CD4-positive, alpha-beta T cell (primary cell): ENCODE data around the gene SFR1. TPM values are rescaled to one million over a fixed set of nuclear protein-coding genes. Genes with fewer than 3 reads are reported as not detected.

Experiments used
- ATAC-seq: fragments of 200-7000 bp; cut with Tn5 transposase; one replicate; pipeline ENCODE4 v1.10.0; 2022; ENCODE audit warnings: mild to moderate bottlenecking; ENCODE audit not compliant: poor library complexity
- CTCF ChIA-PET: fragments of 350-600 bp; sonication (Branson Sonifier 250); formaldehyde crosslinking; loops from one replicate; lab custom pipeline; 2021; ENCODE audit warnings: antibody characterized with exemption, inconsistent platforms; lab: Charles Lee
- POLR2A ChIA-PET: fragments of 350-600 bp; sonication (Branson Sonifier 250); formaldehyde crosslinking; loops from one replicate; lab custom pipeline; 2021; ENCODE audit warnings: antibody characterized with exemption, inconsistent platforms; lab: Charles Lee
- DNase-seq, 14 experiments: peaks; one replicate each; pipeline ENCODE4 v3.0.0-alpha.2; 2013 to 2020; ENCODE audit warnings: mixed read lengths in 2 of 14
- H3K27ac ChIP-seq, 2 donors: one replicate each; pipeline versions ENCODE4 v1.5.1 to v1.7.0; 2013; ENCODE audit warnings: low read length in 2 of 2, low read depth in 1 of 2, mild to moderate bottlenecking in 1 of 2
- H3K27me3 ChIP-seq, 2 experiments: 1 replicate in 1 of 2; 2 replicates in 1 of 2; pipeline versions ENCODE4 v1.6.1 to v1.7.0; 2013; ENCODE audit warnings: low read length in 2 of 2, control low read depth in 1 of 2, mild to moderate bottlenecking in 1 of 2, moderate library complexity in 1 of 2; ENCODE audit not compliant: insufficient read depth in 2 of 2, control insufficient read depth in 1 of 2
- H3K36me3 ChIP-seq: one replicate; pipeline ENCODE4 v1.6.1; 2013; ENCODE audit warnings: low read length, control low read depth; ENCODE audit not compliant: insufficient read depth
- H3K4me1 ChIP-seq: one replicate; pipeline ENCODE4 v1.6.1; 2013; ENCODE audit warnings: low read length, control low read depth; ENCODE audit not compliant: insufficient read depth
- H3K4me3 ChIP-seq: one replicate; pipeline ENCODE4 v1.5.1; 2013; ENCODE audit warnings: mild to moderate bottlenecking, low read length, moderate library complexity
- H3K9me3 ChIP-seq, 2 experiments: 1 replicate in 1 of 2; 2 replicates in 1 of 2; pipeline versions ENCODE4 v1.6.1 to v1.7.0; 2013; ENCODE audit warnings: low read length in 2 of 2, mild to moderate bottlenecking in 2 of 2, control low read depth in 1 of 2, moderate library complexity in 1 of 2; ENCODE audit not compliant: control insufficient read depth in 1 of 2, insufficient read depth in 1 of 2
- H3K27ac Mint-ChIP-seq: one replicate; pipeline ENCODE4 v1.8.0; 2020; ENCODE audit warnings: mixed read lengths
- H3K27me3 Mint-ChIP-seq: one replicate; pipeline ENCODE4 v1.8.0; 2021; ENCODE audit warnings: mixed read lengths
- H3K36me3 Mint-ChIP-seq: one replicate; pipeline ENCODE4 v1.8.0; 2021; ENCODE audit warnings: low read depth, mixed read lengths
- H3K4me1 Mint-ChIP-seq: one replicate; pipeline ENCODE4 v1.8.0; 2021; ENCODE audit warnings: low read depth, mixed read lengths
- H3K4me3 Mint-ChIP-seq: one replicate; pipeline ENCODE4 v1.8.0; 2020; ENCODE audit warnings: mild to moderate bottlenecking, mixed read lengths
- H3K9me3 Mint-ChIP-seq: one replicate; pipeline ENCODE4 v1.8.0; 2020; ENCODE audit warnings: mixed read lengths
- intact Hi-C, 2 experiments: fragments of 100-400 bp; cut with DNase I in 1 of 2; cut with micrococcal nuclease in 1 of 2; formaldehyde crosslinking; loops; one replicate each; pipeline versions ENCODE4 v1.15.1 to v1.9.0; 2023 to 2025; cut with DNase I, micrococcal nuclease
- total RNA-seq, 174 experiments: library from RNA in 2 of 174; stranded (reverse) in 2 of 174; gene quantifications; one replicate each; pipeline ENCODE4 v1.2.3 and lab custom pipeline; 2021 to 2026
- TF ChIP-seq, protein P1 (sequence below): fragments of 200-600 bp; IDR thresholded peaks from one replicate; pipeline ENCODE4 v1.8.0; 2022; ENCODE audit warnings: antibody characterized with exemption, mild to moderate bottlenecking

Gene SFR1
- total RNA-seq, 2 experiments from 2014 or later, result 7.2 to 7.7 TPM

DNA sequence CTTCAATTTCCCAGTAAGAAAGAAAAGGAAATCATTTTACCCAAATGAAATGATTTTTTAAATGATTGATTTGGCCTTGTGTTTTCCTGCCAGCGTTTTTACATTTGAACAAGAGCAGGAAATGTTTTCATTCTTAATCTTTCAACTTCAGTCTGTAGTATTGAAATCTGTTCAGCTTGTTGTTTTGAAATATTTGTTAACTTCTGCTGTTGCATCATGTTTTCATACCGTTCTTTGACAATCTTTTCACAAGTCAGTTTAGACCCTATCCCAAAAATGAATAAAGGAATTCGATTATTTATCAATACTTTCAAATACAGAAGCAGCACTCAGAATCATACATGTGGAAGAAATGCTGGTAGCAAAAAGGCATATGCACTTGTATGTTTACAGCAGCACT lies 8.1 kb downstream of the SFR1 start:
- ATAC-seq (no peak), DNase-seq (no peak)
- ChIA-PET POLR2A (interaction anchor here (1.9 kb wide), 1 partner anchor 8 kb away, joined by 15 read pairs; the partner anchor contains the start of gene SFR1), CTCF (no interaction called here)
- H3K4me1 Mint-ChIP-seq, result no peaks in the 10 kb centered on the region
- H3K27ac Mint-ChIP-seq, result no peak overlapping the region
- H3K9me3 Mint-ChIP-seq, result no peaks in the 10 kb centered on the region
- Histone ChIP-seq H3K4me3 (no peak overlapping the region), H3K4me1 (no peaks in the 10 kb centered on the region), H3K9me3 (no peaks in the 10 kb centered on the region), H3K36me3 (peaks cover 8% of the 10 kb centered on the region), H3K27me3 (peaks cover 0 to 4% of the 10 kb centered on the region in 2 experiments), H3K27ac (no peak overlapping the region)
- intact Hi-C loops, result no loop called here
- TF ChIP-seq, protein P1, sequence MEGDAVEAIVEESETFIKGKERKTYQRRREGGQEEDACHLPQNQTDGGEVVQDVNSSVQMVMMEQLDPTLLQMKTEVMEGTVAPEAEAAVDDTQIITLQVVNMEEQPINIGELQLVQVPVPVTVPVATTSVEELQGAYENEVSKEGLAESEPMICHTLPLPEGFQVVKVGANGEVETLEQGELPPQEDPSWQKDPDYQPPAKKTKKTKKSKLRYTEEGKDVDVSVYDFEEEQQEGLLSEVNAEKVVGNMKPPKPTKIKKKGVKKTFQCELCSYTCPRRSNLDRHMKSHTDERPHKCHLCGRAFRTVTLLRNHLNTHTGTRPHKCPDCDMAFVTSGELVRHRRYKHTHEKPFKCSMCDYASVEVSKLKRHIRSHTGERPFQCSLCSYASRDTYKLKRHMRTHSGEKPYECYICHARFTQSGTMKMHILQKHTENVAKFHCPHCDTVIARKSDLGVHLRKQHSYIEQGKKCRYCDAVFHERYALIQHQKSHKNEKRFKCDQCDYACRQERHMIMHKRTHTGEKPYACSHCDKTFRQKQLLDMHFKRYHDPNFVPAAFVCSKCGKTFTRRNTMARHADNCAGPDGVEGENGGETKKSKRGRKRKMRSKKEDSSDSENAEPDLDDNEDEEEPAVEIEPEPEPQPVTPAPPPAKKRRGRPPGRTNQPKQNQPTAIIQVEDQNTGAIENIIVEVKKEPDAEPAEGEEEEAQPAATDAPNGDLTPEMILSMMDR, result no peak
- no peak overlapping the region for H3K4me3 Mint-ChIP-seq
- peaks cover 11% of the 10 kb centered on the region for H3K36me3 Mint-ChIP-seq
- peaks cover 22% of the 10 kb centered on the region for H3K27me3 Mint-ChIP-seq

DNA sequence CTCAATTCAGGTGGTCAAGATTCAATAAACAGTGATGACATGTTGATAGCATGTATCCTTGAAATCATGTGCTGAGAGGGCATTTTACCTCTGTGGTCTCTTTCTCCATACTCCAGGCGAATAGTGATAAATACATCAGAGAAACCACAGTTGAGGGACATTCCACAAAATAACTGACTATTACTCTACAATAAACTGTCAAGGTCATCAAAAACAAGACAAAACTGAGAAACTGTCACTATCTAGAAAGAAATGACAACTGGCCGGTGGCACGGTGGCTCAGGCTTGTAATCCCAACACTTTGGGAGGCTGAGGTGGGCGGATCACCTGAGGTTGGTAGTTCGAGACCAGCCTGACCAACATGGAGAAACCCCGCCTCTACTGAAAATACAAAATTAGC lies 16.2 kb downstream of the SFR1 start:
- intact Hi-C loops, result no loop called here
- TF ChIP-seq, protein P1, result no peak

DNA sequence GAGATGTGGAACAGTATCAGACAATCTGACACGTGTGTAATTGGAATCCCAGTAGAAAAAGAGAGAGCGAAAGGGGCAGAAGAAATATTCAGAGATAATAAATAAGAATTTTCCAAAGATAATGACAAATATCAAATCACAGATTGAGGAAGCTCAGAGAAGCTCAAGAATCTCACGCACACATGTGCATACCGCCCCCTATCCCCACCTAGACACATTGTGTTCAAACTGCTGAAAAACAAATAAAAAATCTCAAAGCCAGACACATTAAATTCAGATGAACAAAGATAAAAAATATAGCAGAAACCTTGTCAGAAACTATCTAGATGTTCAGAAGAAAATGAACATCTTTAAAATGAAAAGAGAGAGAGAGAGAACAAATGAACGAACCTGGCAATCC lies 17.2 kb downstream of the SFR1 start:
- Mint-ChIP-seq H3K9me3 (no peaks in the 10 kb centered on the region), H3K27ac (no peak overlapping the region), H3K4me1 (no peaks in the 10 kb centered on the region), H3K27me3 (peaks cover 20% of the 10 kb centered on the region), H3K36me3 (no peaks in the 10 kb centered on the region), H3K4me3 (no peak overlapping the region)
- no peak for ATAC-seq
- peak in 4 of 14 experiments; percentile 11 to 49 (median 36) for DNase-seq
- H3K4me1 ChIP-seq, result no peaks in the 10 kb centered on the region
- H3K27me3 ChIP-seq, result peaks cover 0 to under 1% of the 10 kb centered on the region in 2 experiments
- ChIA-PET POLR2A (interaction anchor here (1.8 kb wide), 1 partner anchor 17 kb away, joined by 7 read pairs; the partner anchor contains the start of gene SFR1), CTCF (interaction anchor here (0.7 to 1.4 kb wide), 5 partner anchors 15 to 251 kb away, joined by 3 to 7 read pairs (median 3); no protein-coding TSS in a partner anchor)
- TF ChIP-seq, protein P1, result peak; percentile 46
- H3K9me3 ChIP-seq, result no peaks in the 10 kb centered on the region
- H3K36me3 ChIP-seq, result no peaks in the 10 kb centered on the region
- no peak overlapping the region for H3K4me3 ChIP-seq
- intact Hi-C loops, result no loop called here
- no peak overlapping the region for H3K27ac ChIP-seq

More for the DNA sequence above, 16.2 kb downstream of the SFR1 start:
- H3K4me1 ChIP-seq, result no peaks in the 10 kb centered on the region
- no peaks in the 10 kb centered on the region for H3K36me3 Mint-ChIP-seq
- H3K27me3 Mint-ChIP-seq, result peaks cover 25% of the 10 kb centered on the region
- no peak overlapping the region for H3K4me3 Mint-ChIP-seq
- no peaks in the 10 kb centered on the region for H3K4me1 Mint-ChIP-seq
- POLR2A ChIA-PET, result no interaction called here
- H3K36me3 ChIP-seq, result no peaks in the 10 kb centered on the region
- no peak overlapping the region for H3K4me3 ChIP-seq
- ATAC-seq, result no peak
- H3K27ac Mint-ChIP-seq, result no peak overlapping the region
- DNase-seq, result no peak
- H3K27me3 ChIP-seq, result peaks cover 0 to 4% of the 10 kb centered on the region in 2 experiments
- H3K27ac ChIP-seq, result no peak overlapping the region
- H3K9me3 Mint-ChIP-seq, result no peaks in the 10 kb centered on the region
- no peaks in the 10 kb centered on the region for H3K9me3 ChIP-seq
- CTCF ChIA-PET, result interaction anchor here (1.0 kb wide), 1 partner anchor 131 kb away, joined by 3 read pairs; no protein-coding TSS in a partner anchor
